ENCODE data around the gene PDE11A. TPM values are rescaled to one million over a fixed set of nuclear protein-coding genes. Genes with fewer than 3 reads are reported as not detected.

PDE11A gene
- total RNA-seq, 1 donor from 2014 or later = 1.2 TPM

DNA sequence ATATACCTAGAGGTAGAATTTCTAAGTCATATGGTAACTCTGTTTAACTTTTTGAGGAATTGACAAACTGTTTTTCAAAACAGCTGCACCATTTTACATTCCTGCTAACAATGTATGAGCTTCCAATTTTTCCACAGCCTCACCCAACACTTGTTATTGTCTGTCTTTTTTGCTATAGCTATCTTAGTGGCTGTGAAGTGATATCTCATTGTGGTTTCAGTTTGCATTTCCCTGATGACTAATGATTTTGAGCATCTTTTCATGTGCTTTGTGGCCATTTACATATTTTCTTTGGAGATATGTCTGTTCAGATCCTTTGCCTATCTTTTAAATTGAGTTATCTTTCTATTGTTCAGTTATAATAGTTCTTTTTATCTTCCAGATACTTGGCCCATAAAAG is 406.2 kb downstream of the PDE11A start:
- H3K4me3 ChIP-seq (ENCODE audit: low read depth, low read length) = no peak overlapping the region
- no peak for DNase-seq (ENCODE audit: low read depth)
- no peak for TF ChIP-seq CTCF (conservative IDR thresholded peaks at IDR 0.05; ENCODE audit: low read depth, low read length)

- no peak for DNase-seq (ENCODE audit: low read depth)
- H3K4me3 ChIP-seq (ENCODE audit: low read depth, low read length) = no peak overlapping the region
- TF ChIP-seq CTCF (conservative IDR thresholded peaks at IDR 0.05; ENCODE audit: low read depth, low read length) = no peak
Measured at GRCh38 chr2:177665948-177666347, 406.6 kb downstream of the PDE11A start.

GRCh38 chr2:177665328-177665727 is 407.2 kb downstream of the PDE11A start:
- DNase-seq (ENCODE audit: low read depth) = no peak
- TF ChIP-seq CTCF (conservative IDR thresholded peaks at IDR 0.05; ENCODE audit: low read depth, low read length) = no peak

DNA sequence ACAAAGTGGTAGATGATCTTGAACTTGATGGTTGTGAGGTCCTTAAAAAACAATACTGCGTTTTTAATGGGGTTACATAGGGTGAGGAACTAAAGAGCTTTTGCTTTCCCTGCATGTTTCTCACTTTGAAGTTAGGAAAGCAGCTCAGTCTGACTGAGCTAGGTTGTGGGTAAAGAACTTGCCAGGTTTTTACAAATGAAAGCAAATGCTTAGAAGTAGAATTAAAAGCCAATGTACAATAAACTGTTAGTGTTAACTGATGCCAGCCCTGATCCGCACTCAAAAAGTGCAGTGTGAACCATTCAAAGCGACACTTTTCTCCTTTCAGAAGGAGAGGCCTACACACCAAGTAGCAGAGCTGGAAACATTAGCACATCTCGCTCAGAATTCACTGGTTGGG is 409.7 kb downstream of the PDE11A start:
- no peak overlapping the region for H3K4me3 ChIP-seq (ENCODE audit: low read depth, low read length)
- no peak for TF ChIP-seq CTCF (conservative IDR thresholded peaks at IDR 0.05; ENCODE audit: low read depth, low read length)
- no peak for DNase-seq (ENCODE audit: low read depth)

More at GRCh38 chr2:177665328-177665727, 407.2 kb downstream of the PDE11A start:
- no peak overlapping the region for H3K4me3 ChIP-seq (ENCODE audit: low read depth, low read length)

- TF ChIP-seq CTCF (conservative IDR thresholded peaks at IDR 0.05; ENCODE audit: low read depth, low read length) = no peak
- no peak for DNase-seq (ENCODE audit: low read depth)
- H3K4me3 ChIP-seq (ENCODE audit: low read depth, low read length) = no peak overlapping the region
Measured at GRCh38 chr2:177660742-177661141, 411.8 kb downstream of the PDE11A start.

GRCh38 chr2:177658309-177658708 is 414.3 kb downstream of the PDE11A start:
- H3K4me3 ChIP-seq (ENCODE audit: low read depth, low read length) = no peak overlapping the region
- TF ChIP-seq CTCF (conservative IDR thresholded peaks at IDR 0.05; ENCODE audit: low read depth, low read length) = no peak
- no peak for DNase-seq (ENCODE audit: low read depth)

DNA sequence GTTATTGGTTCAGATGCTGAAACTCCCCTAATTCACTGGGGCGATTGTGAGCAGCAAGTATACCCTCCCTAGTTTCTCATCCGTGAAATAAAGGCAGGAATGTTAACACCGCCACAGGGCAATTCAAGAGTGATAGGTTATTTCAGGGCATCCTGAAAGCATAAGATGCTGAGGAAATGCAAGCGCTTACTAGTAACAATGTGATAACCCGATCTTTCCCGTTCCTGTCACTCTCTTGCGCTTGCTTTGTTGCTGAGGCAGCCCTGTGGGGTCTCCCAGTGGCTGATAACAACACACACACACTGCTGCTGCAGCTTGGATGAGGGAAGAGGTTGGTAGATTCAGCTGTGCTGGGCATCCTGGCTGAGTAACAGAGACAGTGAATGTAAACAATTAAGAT is 420.7 kb downstream of the PDE11A start:
- H3K4me3 ChIP-seq (ENCODE audit: low read depth, low read length) = no peak overlapping the region
- no peak for DNase-seq (ENCODE audit: low read depth)
- TF ChIP-seq CTCF (conservative IDR thresholded peaks at IDR 0.05; ENCODE audit: low read depth, low read length) = no peak

Measured in epithelial cell of proximal tubule (primary cell).